NK-92 treated with Interleukin-12 subunit alpha and Interleukin-12 subunit beta, amount 100 ng/mL, for 24 hours (cell line): ENCODE data around the gene WDFY2.
"Not testable (repeated sequence)": the region's sequence is repeated elsewhere in the genome, so short reads cannot be mapped to it uniquely, and the experiment has no call there.

Experiments
- DNase-seq: peaks from one replicate; lab custom pipeline; 2025; lab: John Stamatoyannopoulos, UW

WDFY2 gene

GRCh38 chr13:51632591-51633362 lies 48.5 kb downstream of the WDFY2 start:
- no peak for DNase-seq

GRCh38 chr13:51635137-51635878 lies 51.0 kb downstream of the WDFY2 start:
- DNase-seq: no peak

GRCh38 chr13:51636349-51636890 lies 52.2 kb downstream of the WDFY2 start:
- no peak for DNase-seq

- no peak for DNase-seq
Measured at GRCh38 chr13:51637852-51638215, 53.6 kb downstream of the WDFY2 start.

- DNase-seq: no peak
Measured at GRCh38 chr13:51638216-51638871, 54.1 kb downstream of the WDFY2 start.

GRCh38 chr13:51639171-51639570 lies 54.9 kb downstream of the WDFY2 start:
- DNase-seq: no peak

GRCh38 chr13:51640696-51641095 lies 56.4 kb downstream of the WDFY2 start:
- DNase-seq: not testable (repeated sequence)

GRCh38 chr13:51643105-51643881 lies 59.0 kb downstream of the WDFY2 start:
- DNase-seq: no peak

- no peak for DNase-seq
Measured at GRCh38 chr13:51643882-51644281, 59.6 kb downstream of the WDFY2 start.

- DNase-seq: no peak
Measured at GRCh38 chr13:51644654-51645053, 60.4 kb downstream of the WDFY2 start.

- DNase-seq: no peak
Measured at GRCh38 chr13:51645154-51645650, 60.9 kb downstream of the WDFY2 start.

- no peak for DNase-seq
Measured at GRCh38 chr13:51645761-51646670, 61.8 kb downstream of the WDFY2 start.

- DNase-seq: no peak
Measured at GRCh38 chr13:51647067-51647466, 62.8 kb downstream of the WDFY2 start.

GRCh38 chr13:51652193-51652592 lies 67.9 kb downstream of the WDFY2 start:
- not testable (repeated sequence) for DNase-seq

GRCh38 chr13:51659276-51660127 lies 75.2 kb downstream of the WDFY2 start:
- no peak for DNase-seq

- DNase-seq: no peak
Measured at GRCh38 chr13:51660813-51661212, 76.6 kb downstream of the WDFY2 start.

- no peak for DNase-seq
Measured at GRCh38 chr13:51663973-51664957, 80.0 kb downstream of the WDFY2 start.

GRCh38 chr13:51665456-51665855 lies 81.2 kb downstream of the WDFY2 start:
- no peak for DNase-seq
